ENCODE results near the gene CEBPG. TPM values are rescaled to one million over a fixed set of nuclear protein-coding genes. Genes with fewer than 3 reads are reported as not detected.

CEBPG gene
- total RNA-seq, 1 experiment from 2014 or later: 41.5 TPM

GRCh38 chr19:33418871-33419787 is 45.6 kb downstream of the CEBPG start:
- Histone ChIP-seq H3K27ac (ENCODE audit: low read length) (no peak overlapping the region), H3K36me3 (ENCODE audit: control insufficient read depth, insufficient read depth, low read length) (no peaks in the 10 kb centered on the region), H3K27me3 (ENCODE audit: control insufficient read depth, insufficient read depth, low read length) (no peaks in the 10 kb centered on the region), H3K4me3 (ENCODE audit: low read depth in 2 of 2, low read length in 2 of 2) (no peak overlapping the region), H3K9me3 (ENCODE audit: control insufficient read depth, insufficient read depth, low read depth, low read length) (no peaks in the 10 kb centered on the region), H3K4me1 (ENCODE audit: control insufficient read depth, insufficient read depth, low read length) (peaks cover 4% of the 10 kb centered on the region; the same call in 1 of the 2 replicates)
- POLR2A ChIA-PET: no interaction called here
- TF ChIP-seq REST (IDR thresholded peaks at IDR 0.05; ENCODE audit: insufficient read depth in 1 of 2, low read depth in 2 of 2, low read length in 1 of 2) (no peak), TCF7L2 (IDR thresholded peaks at IDR 0.05; ENCODE audit: low read depth, low read length) (no peak), CTCF (IDR thresholded peaks at IDR 0.05) (no peak), POLR2AphosphoS5 (IDR thresholded peaks at IDR 0.05; ENCODE audit: low read depth, low read length) (no peak), SIN3A (IDR thresholded peaks at IDR 0.05; ENCODE audit: borderline replicate concordance, insufficient read depth, low read depth, low read length) (no peak)
- no TSS peak for BruUV-seq (replicated peaks)
- in situ Hi-C loops (cut with HindIII; ENCODE audit: low pct_unique_long_range_greater_than_20kb, low sequenced_read_pairs) (loop anchor here (10.0 kb wide), 1 partner anchor 286 kb away; no protein-coding TSS in a partner anchor), intact Hi-C loops (cut with micrococcal nuclease; ENCODE audit: unreplicated experiment) (loop anchor here (5.0 kb wide), 1 partner anchor 353 kb away; no protein-coding TSS in a partner anchor)
- CTCF ChIA-PET: interaction anchor here (0.5 to 1.3 kb wide), 2 partner anchors 12 to 227 kb away, joined by 3 read pairs; no protein-coding TSS in a partner anchor
- ATAC-seq (no peak), DNase-seq (ENCODE audit: low read depth, low spot score) (no peak)

- no peak overlapping the region for H3K27ac ChIP-seq (ENCODE audit: low read length)
- no peak for TF ChIP-seq REST (IDR thresholded peaks at IDR 0.05; ENCODE audit: insufficient read depth in 1 of 2, low read depth in 2 of 2, low read length in 1 of 2)
- TF ChIP-seq CTCF (IDR thresholded peaks at IDR 0.05): no peak
- TF ChIP-seq POLR2AphosphoS5 (IDR thresholded peaks at IDR 0.05; ENCODE audit: low read depth, low read length): no peak
- no peak for TF ChIP-seq SIN3A (IDR thresholded peaks at IDR 0.05; ENCODE audit: borderline replicate concordance, insufficient read depth, low read depth, low read length)
- no peak for TF ChIP-seq TCF7L2 (IDR thresholded peaks at IDR 0.05; ENCODE audit: low read depth, low read length)
- H3K4me1 ChIP-seq (ENCODE audit: control insufficient read depth, insufficient read depth, low read length): peaks cover 4% of the 10 kb centered on the region; the same call in 1 of the 2 replicates
- ATAC-seq (no peak), DNase-seq (ENCODE audit: low read depth, low spot score) (no peak)
- no peaks in the 10 kb centered on the region for H3K9me3 ChIP-seq (ENCODE audit: control insufficient read depth, insufficient read depth, low read depth, low read length)
- no peak overlapping the region for H3K4me3 ChIP-seq (ENCODE audit: low read depth in 2 of 2, low read length in 2 of 2)
- intact Hi-C loops (cut with micrococcal nuclease; ENCODE audit: unreplicated experiment) (loop anchor here (5.0 kb wide), 1 partner anchor 353 kb away; no protein-coding TSS in a partner anchor), in situ Hi-C loops (cut with HindIII; ENCODE audit: low pct_unique_long_range_greater_than_20kb, low sequenced_read_pairs) (loop anchor here (10.0 kb wide), 1 partner anchor 285 kb away; no protein-coding TSS in a partner anchor)
- CTCF ChIA-PET: interaction anchor here (1.3 kb wide), 1 partner anchor 13 kb away, joined by 3 read pairs; no protein-coding TSS in a partner anchor
- H3K36me3 ChIP-seq (ENCODE audit: control insufficient read depth, insufficient read depth, low read length): no peaks in the 10 kb centered on the region
- POLR2A ChIA-PET: no interaction called here
- BruUV-seq (replicated peaks): no TSS peak
- no peaks in the 10 kb centered on the region for H3K27me3 ChIP-seq (ENCODE audit: control insufficient read depth, insufficient read depth, low read length)
These were observed 46.2 kb downstream of the CEBPG start for GRCh38 chr19:33419788-33420130.

Data from Panc1 (cell line).